Adrenal gland (tissue), 12 donors: ENCODE data around the gene NPTX2. TPM values are rescaled to one million over a fixed set of nuclear protein-coding genes. Genes with fewer than 3 reads are reported as not detected.
A peak's percentile ranks its signal among the peaks of the same experiment; 100 is the strongest.
"Not testable (repeated sequence)": the region's sequence is repeated elsewhere in the genome, so short reads cannot be mapped to it uniquely, and the experiment has no call there.

ENCODE experiments used
- DNase-seq, 7 donors: peaks; one replicate each; pipeline ENCODE4 v3.0.0-alpha.2; 2019 to 2020
- H3K27ac ChIP-seq, 5 donors: fragments of 200-600 bp; sonication (generic) in 4 of 5; 1 replicate in 3 of 5; 2 replicates in 2 of 5; pipeline versions ENCODE4 v1.5.1 to v1.8.0; 2016 to 2020; ENCODE audit warnings: mild to moderate bottlenecking in 1 of 5
- H3K27me3 ChIP-seq: fragments of 200-600 bp; 2 replicates; pipeline ENCODE4 v1.8.0; 2021
- H3K36me3 ChIP-seq, 2 donors: fragments of 200-600 bp; replicated peaks in 1 of 2; 1 replicate in 1 of 2; 2 replicates in 1 of 2; pipeline versions ENCODE4 v1.5.1 to v1.8.0; 2018 to 2022
- H3K4me1 ChIP-seq, 2 donors: fragments of 200-600 bp; replicated peaks in 1 of 2; 1 replicate in 1 of 2; 2 replicates in 1 of 2; pipeline versions ENCODE4 v1.5.1 to v1.8.0; 2018 to 2021
- H3K4me3 ChIP-seq, 4 donors: fragments of 200-600 bp; sonication (generic) in 3 of 4; one replicate each; pipeline ENCODE4 v1.5.1; 2016 to 2018
- H3K9me3 ChIP-seq, 3 donors: fragments of 200-600 bp; sonication (generic) in 1 of 3; replicated peaks in 1 of 3; 1 replicate in 2 of 3; 2 replicates in 1 of 3; pipeline versions ENCODE4 v1.5.1 to v1.8.0; 2016 to 2021
- CTCF ChIP-seq, 6 experiments: fragments of 450-650 bp in 4 of 6; fragments of 200-600 bp in 2 of 6; sonication (generic) in 1 of 6; IDR thresholded peaks; 1 replicate in 5 of 6; 2 replicates in 1 of 6; pipeline versions ENCODE4 v1.5.1 to v1.8.0; 2016 to 2021; ENCODE audit warnings: antibody characterized with exemption in 6 of 6, mild to moderate bottlenecking in 2 of 6, moderate library complexity in 1 of 6
- POLR2A ChIP-seq, 2 donors: fragments of 450-650 bp; IDR thresholded peaks; one replicate each; pipeline ENCODE4 v1.6.1; 2017; ENCODE audit warnings: antibody characterized with exemption in 2 of 2, mild to moderate bottlenecking in 2 of 2, moderate library complexity in 1 of 2
- WGBS, 4 donors: extraction: QIAGEN DNeasy Blood & Tissue Kit in 2 of 4; methylation state at CpG; one replicate each; pipeline versions ENCODE4 v1.1.5 to v1.1.7; 2013 to 2017; 5-methylcytosine and 5-hydroxymethylcytosine counted together
- intact Hi-C, 2 donors: fragments of 100-400 bp; cut with DNase I; formaldehyde crosslinking; loops; one replicate each; pipeline versions ENCODE4 v1.14.1 to v1.15.0; 2022 to 2023
- polyA plus RNA-seq, 3 donors: library from polyadenylated mRNA; stranded (reverse); fragments of 200-250 nt in 2 of 3; fragments of 350-450 nt in 1 of 3; fragmentation: Illumina TruSeq in 1 of 3; extraction: RNeasy Lipid Tissue Mini Kit (QIAGEN cat#74804) in 1 of 3; gene quantifications; one replicate each; pipeline ENCODE4 v1.2.3, GENCODE V29; 2013 to 2014
- total RNA-seq, 9 donors: library from RNA; depleted of rRNA in 4 of 9; stranded (reverse); fragments of >200 nt in 4 of 9; fragments of 120-200 nt in 1 of 9; fragmentation: NEBNext Ultra II Directional in 1 of 9; extraction: Animal tissue kit (Norgen Biotek cat#: 25700) in 1 of 9; gene quantifications; one replicate each; pipeline versions ENCODE4 v1.1.0 to v1.2.4, GENCODE V29; 2013 to 2023
- donor health status: healthy with polysubstance abuse.
- donor health status: Bipolar disorder and iron deficiency.
- donor health status: DM: yes; HTN: yes; CAD: no.
- donor health status: DM: no; HTN: no; CAD: no.
- donor health status: DM: no; HTN: no; CAD: no.
- donor health status: DM: yes; HTN: yes; CAD: no.

NPTX2 gene
- total and polyA plus RNA-seq, 12 donors = 11.6 to 81.1 (median 47.3) TPM

DNA sequence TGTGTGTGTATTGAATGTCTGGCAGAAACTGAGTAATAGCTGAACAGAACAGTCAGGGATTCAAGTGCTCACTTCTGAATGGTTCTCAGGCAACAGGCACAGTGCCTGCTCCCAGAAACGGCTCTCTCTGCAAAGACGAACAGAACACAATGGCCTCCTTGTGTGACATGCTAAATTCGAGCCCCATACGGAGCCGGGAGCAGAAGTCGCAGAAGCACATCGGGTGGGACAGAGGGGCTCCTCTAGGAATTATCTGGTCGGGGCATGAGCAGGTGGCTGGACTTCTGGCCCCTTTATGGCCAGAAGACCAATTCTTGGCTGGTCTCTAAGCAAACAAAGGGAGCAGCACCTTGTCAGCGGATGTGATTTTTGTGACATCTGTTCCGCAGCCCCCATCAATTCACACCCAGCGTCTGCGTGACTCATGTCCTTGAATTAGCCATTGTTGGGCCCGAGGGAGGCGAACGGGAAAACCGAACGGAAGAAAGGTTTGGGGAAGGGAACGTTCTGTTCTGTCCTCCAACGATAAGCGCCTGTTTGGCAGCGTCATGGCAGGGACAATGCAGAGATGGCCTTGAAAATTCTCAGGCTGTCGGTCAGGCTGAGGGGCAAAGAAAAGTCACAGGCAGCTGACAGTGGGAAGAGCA, 47.3 kb upstream of the NPTX2 start:
- peaks cover 16 to 24% of the 10 kb centered on the region in 2 donors for H3K4me1 ChIP-seq
- intact Hi-C loops = no loop called here
- 32 to 37% (median 34%) methylated on average over 18 to 22 of the region's 22 CpGs for WGBS, 4 donors
- no peaks in the 10 kb centered on the region for H3K27me3 ChIP-seq
- no peaks in the 10 kb centered on the region for H3K36me3 ChIP-seq
- H3K4me3 ChIP-seq = no peak overlapping the region
- H3K27ac ChIP-seq = peak overlapping the region in 4 of 5 donors; percentile 41 to 95 (median 80)
- H3K9me3 ChIP-seq = no peaks in the 10 kb centered on the region
- TF ChIP-seq CTCF (IDR thresholded peaks at IDR 0.05) = no peak
- no peak for TF ChIP-seq POLR2A (IDR thresholded peaks at IDR 0.05)
- peak; percentile 68 to 92 (median 88) for DNase-seq

DNA sequence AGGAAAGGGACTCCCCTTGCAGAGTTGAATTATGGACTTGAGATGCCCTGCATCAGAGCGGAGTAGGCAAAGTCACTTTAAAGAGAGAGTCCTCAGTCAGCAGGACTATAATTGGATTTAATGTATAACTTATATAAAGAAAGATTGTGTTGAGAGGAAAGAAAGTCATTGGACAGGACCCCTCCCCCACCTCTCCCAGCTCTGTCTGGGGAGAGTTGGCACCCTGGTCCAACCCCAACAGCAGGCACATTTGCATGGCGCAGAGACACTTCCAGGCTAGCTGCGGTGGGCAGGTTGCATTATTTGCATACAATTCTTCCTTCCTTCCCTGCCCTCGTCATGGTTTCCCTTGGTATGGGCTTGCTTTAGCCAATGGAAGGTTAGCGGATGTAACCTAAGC, 46.1 kb upstream of the NPTX2 start:
- peaks cover 0 to 5% (median 0%) of the 10 kb centered on the region in 3 donors for H3K9me3 ChIP-seq
- no peak for DNase-seq
- 93 to 97% (median 96%) methylated on average over 4 to 5 of the region's 5 CpGs for WGBS, 4 donors
- peak overlapping the region in 2 of 5 donors; percentile 40 to 84 for H3K27ac ChIP-seq
- intact Hi-C loops = no loop called here
- no peaks in the 10 kb centered on the region for H3K27me3 ChIP-seq
- no peaks in the 10 kb centered on the region for H3K36me3 ChIP-seq
- no peak overlapping the region for H3K4me3 ChIP-seq
- TF ChIP-seq POLR2A (IDR thresholded peaks at IDR 0.05) (no peak), CTCF (IDR thresholded peaks at IDR 0.05) (no peak)
- peaks cover 18 to 25% of the 10 kb centered on the region in 2 donors for H3K4me1 ChIP-seq

DNA sequence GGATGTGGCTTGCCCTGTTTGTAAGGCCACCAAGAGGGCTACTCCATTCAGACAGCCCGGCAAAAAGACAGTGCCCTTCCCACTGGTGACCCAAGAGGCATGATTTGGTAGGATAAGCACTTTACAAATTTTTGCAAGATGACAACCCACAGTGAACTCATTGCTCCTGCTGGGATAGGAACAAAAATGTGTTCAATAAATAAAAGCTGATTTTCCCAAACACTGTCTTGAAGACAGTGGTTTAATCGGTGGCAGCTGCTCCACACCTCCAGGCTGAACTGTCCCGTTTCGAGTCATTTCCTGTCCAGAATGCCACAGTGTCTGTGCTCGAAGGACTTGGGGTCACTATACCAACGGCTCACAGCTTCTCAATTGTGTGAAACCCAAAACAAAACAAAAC, 45.1 kb upstream of the NPTX2 start:
- H3K36me3 ChIP-seq = no peaks in the 10 kb centered on the region
- no peak overlapping the region for H3K4me3 ChIP-seq
- peaks cover 0 to 7% (median 0%) of the 10 kb centered on the region in 3 donors for H3K9me3 ChIP-seq
- intact Hi-C loops = no loop called here
- peaks cover 18 to 25% of the 10 kb centered on the region in 2 donors for H3K4me1 ChIP-seq
- no peak for DNase-seq
- 82 to 90% (median 83%) methylated on average over 6 of the region's 6 CpGs for WGBS, 4 donors
- H3K27ac ChIP-seq = peak overlapping the region in 1 of 5 donors; percentile 40
- H3K27me3 ChIP-seq = no peaks in the 10 kb centered on the region
- TF ChIP-seq CTCF (IDR thresholded peaks at IDR 0.05) (no peak), POLR2A (IDR thresholded peaks at IDR 0.05) (no peak)

- intact Hi-C loops, H3K27me3 ChIP-seq, H3K9me3 ChIP-seq, H3K27ac ChIP-seq, DNase-seq, H3K36me3 ChIP-seq, H3K4me3 ChIP-seq: not testable (repeated sequence)
- peaks cover 18 to 25% of the 10 kb centered on the region in 2 donors for H3K4me1 ChIP-seq
- 93 to 97% (median 95%) methylated on average over 9 of the region's 9 CpGs for WGBS, 4 donors
These were observed 44.4 kb upstream of the NPTX2 start for GRCh38 chr7:98572716-98573115.

DNA sequence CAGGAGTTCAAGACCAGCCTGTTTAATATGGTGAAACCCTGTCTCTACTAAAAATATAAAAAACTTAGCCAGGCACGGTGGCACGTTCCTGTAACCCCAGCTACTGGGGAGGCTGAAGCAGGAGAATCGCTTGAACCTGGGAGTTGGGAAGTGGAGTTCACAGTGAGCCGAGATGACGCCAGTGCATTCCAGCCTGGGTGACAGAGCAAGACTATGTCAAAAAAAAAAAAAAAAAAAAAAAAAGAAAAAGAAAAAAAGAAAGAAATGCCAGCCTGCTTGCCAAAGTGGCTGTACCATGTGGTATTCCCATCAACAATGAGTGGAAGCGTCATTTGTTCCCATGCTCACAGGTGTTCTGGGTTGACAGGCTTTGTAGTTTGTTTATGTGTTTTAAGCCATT, 43.3 kb upstream of the NPTX2 start:
- no peak overlapping the region for H3K27ac ChIP-seq
- no peaks in the 10 kb centered on the region for H3K27me3 ChIP-seq
- H3K4me1 ChIP-seq = peaks cover 18 to 25% of the 10 kb centered on the region in 2 donors
- H3K4me3 ChIP-seq = no peak overlapping the region
- intact Hi-C loops = no loop called here
- WGBS, 4 donors = 72 to 86% (median 81%) methylated on average over 6 of the region's 6 CpGs
- peak in 3 of 7 donors; percentile 43 to 53 (median 48) for DNase-seq
- peaks cover 0 to 7% (median 0%) of the 10 kb centered on the region in 3 donors for H3K9me3 ChIP-seq
- H3K36me3 ChIP-seq = no peaks in the 10 kb centered on the region
- no peak for TF ChIP-seq POLR2A (IDR thresholded peaks at IDR 0.05)
- no peak for TF ChIP-seq CTCF (IDR thresholded peaks at IDR 0.05)
